ENCODE data around the gene PPP4R1.
A peak's percentile ranks its signal among the peaks of the same experiment; 100 is the strongest.

Gene PPP4R1

DNA sequence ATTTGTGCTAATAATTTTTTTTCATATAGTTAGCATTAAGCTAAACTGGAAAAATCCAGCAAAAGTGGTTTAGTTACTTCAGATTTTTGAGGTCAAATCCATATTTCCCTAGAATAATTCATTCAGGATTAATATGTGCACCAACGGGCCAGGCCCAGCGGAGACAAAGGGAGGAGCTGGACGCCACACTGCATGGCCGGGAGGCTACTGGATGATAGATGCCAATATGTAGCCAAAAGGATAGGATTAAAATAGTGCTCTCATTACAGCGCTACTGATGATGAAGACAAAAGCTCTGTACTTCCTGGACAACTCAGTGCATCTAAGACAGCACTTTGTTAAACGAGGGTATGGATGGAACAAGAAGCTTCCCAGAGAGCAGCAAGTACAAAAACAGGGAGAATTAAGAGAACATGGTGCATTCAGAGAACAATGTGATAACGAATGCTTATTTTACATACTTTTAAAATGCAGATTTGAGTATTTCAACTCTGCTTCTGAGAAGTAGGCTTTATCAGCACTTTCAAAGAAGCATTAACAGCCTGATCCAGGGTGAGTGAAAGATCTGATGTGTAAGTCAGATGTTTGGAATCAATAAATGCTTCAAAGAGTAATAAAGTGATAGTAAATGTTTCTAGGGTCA lies 39.8 kb downstream of the PPP4R1 start:
- TF ChIP-seq JUND (IDR thresholded peaks at IDR 0.05; ENCODE audit: low read depth), result no peak
- no peak for DNase-seq (ENCODE audit: low read depth in 1 of 2, low spot score in 1 of 2)
- in situ Hi-C loops (cut with HindIII; ENCODE audit: low pct_unique_long_range_greater_than_20kb, low sequenced_read_pairs), result no loop called here

DNA sequence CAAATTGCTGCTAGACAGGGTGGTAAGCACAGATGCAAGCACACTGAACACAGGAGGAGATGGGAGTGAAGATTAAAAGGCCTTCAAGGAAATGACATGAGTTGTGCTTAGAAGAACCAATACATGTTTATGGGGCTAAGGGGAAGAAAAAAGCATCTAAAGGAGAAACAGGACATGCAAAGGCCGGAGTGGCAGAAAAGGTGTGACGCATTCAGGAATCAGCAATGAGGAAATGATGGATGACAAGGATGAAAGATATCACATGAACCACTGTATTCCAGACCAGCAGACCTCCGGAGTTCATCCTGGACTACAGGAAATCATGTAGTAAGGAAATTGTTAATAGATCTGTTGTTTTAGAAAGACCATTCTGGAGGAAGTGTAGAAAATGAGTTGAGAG lies 42.8 kb downstream of the PPP4R1 start:
- in situ Hi-C loops (cut with HindIII; ENCODE audit: low pct_unique_long_range_greater_than_20kb, low sequenced_read_pairs), result no loop called here
- TF ChIP-seq JUND (IDR thresholded peaks at IDR 0.05; ENCODE audit: low read depth), result no peak
- no peak for DNase-seq (ENCODE audit: low read depth in 1 of 2, low spot score in 1 of 2)

DNA sequence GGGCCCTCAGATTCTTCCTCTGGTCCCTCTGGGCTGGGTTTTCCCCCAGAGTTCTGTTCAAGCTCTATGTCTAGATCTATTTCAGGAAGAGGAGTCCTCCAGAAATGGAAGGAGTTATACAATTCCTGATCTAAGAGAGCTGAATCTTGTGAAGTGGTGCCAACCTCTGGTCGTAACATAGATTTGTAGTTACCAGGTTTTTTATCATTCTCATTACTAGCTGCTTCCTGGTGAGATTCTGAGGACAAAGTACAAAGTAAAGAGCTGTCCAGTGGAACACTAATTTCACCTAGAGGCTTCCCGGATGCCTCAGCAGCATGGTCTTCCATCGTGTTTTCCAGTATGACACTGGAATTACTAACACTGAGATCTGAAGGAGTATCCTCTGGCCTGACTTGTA lies 44.1 kb downstream of the PPP4R1 start:
- in situ Hi-C loops (cut with HindIII; ENCODE audit: low pct_unique_long_range_greater_than_20kb, low sequenced_read_pairs), result no loop called here
- DNase-seq (ENCODE audit: low read depth in 1 of 2, low spot score in 1 of 2), result no peak
- no peak for TF ChIP-seq JUND (IDR thresholded peaks at IDR 0.05; ENCODE audit: low read depth)

DNA sequence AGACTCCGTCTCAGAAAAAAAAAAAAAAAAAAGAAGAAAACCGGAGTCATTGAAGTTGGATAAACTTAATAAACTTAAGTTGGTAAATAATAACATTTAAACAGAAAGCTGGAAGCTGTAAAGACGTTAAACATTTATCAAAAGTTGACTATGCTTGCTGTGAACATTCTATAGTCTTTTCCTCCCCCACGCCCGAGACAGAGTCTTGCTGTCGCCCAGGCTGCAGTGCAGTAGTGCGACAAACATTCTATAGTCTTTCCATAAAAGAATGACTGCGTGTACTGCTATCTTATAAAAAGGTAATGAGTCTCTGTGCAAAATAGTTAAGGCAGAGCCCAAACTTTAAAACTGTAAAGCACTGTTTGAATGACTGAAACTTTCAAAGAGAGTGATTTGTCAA lies 45.2 kb downstream of the PPP4R1 start:
- TF ChIP-seq JUND (IDR thresholded peaks at IDR 0.05; ENCODE audit: low read depth), result no peak
- in situ Hi-C loops (cut with HindIII; ENCODE audit: low pct_unique_long_range_greater_than_20kb, low sequenced_read_pairs), result no loop called here
- no peak for DNase-seq (ENCODE audit: low read depth in 1 of 2, low spot score in 1 of 2)

DNA sequence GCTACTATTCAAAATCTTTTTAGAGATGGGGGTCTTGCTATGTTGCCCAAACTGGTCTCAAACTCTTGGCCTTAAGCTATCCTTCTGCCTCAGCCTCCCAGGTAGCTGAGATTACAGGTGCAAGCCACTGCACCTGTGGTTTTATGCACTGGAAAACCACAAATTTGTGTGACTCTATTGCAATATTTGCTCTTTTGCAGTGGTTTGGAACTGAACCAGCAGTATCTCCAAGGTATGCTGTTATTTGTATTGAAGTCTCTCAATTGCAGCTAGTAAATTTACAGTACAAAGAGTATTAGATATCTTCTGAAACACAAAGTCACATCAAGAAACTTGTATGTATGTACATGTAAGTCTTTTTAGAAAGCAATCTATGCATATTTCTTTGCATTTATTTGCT lies 46.2 kb downstream of the PPP4R1 start:
- peak in 1 of 2 experiments; percentile 39 for DNase-seq (ENCODE audit: low read depth in 1 of 2, low spot score in 1 of 2)
- no peak for TF ChIP-seq JUND (IDR thresholded peaks at IDR 0.05; ENCODE audit: low read depth)
- in situ Hi-C loops (cut with HindIII; ENCODE audit: low pct_unique_long_range_greater_than_20kb, low sequenced_read_pairs), result no loop called here

DNA sequence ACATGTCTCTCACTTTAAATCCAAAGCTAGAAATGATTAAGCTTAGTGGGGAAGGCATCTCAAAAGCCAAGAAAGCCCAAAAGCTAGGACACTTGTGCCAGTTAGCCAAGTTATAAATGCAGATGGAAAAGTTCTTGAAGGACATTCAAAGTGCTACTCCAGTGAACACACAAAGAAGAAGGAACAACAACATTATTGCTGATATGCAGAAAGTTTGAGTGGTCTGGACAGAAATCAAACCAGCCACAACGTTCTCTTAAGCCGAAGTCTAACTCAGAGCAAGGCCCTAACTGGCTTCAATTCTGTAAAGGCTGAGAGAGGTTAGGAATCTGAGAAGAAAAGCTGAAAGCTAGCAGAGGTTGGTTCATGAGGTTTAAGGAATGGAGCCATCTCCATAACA lies 49.0 kb downstream of the PPP4R1 start:
- TF ChIP-seq JUND (IDR thresholded peaks at IDR 0.05; ENCODE audit: low read depth), result no peak
- no peak for DNase-seq (ENCODE audit: low read depth in 1 of 2, low spot score in 1 of 2)
- in situ Hi-C loops (cut with HindIII; ENCODE audit: low pct_unique_long_range_greater_than_20kb, low sequenced_read_pairs), result no loop called here

DNA sequence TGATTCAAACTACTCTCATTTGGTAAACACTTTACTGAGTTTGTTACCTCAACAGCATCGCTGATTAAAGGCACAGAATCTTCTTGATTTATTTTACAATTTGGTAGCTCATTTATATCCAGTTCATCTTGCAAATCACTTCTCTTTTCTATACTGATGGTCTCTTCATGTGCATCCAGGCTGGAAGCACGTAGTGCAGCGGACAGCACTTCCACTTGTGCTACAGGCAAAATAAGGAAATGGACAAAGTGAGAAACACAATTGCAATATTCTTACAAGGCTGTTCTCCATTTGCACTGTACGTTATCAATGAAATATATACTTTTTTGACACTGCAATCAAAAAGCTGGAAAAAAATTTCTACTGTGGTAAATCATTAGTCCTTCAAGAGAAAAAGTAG lies 51.0 kb downstream of the PPP4R1 start:
- in situ Hi-C loops (cut with HindIII; ENCODE audit: low pct_unique_long_range_greater_than_20kb, low sequenced_read_pairs), result no loop called here
- no peak for TF ChIP-seq JUND (IDR thresholded peaks at IDR 0.05; ENCODE audit: low read depth)
- DNase-seq (ENCODE audit: low read depth in 1 of 2, low spot score in 1 of 2), result no peak

DNA sequence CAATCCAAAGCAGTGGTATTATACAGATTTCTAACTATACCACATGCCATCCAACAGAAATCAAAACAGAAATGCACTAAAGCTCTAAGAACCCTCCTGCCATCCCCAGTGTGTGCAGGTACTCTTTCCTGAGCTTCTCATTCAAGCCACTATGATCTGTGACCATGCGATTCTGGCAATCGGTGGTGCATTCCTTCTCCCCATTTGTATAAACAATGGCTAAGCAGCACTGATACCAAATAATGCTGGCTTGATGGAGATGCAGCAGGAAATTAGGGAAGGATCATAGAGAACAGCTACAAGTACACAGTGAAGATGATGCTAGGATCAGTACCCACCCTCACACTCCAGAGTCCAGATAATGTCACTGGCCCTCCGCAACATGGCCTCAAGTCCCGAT lies 51.8 kb downstream of the PPP4R1 start:
- no peak for TF ChIP-seq JUND (IDR thresholded peaks at IDR 0.05; ENCODE audit: low read depth)
- no peak for DNase-seq (ENCODE audit: low read depth in 1 of 2, low spot score in 1 of 2)
- in situ Hi-C loops (cut with HindIII; ENCODE audit: low pct_unique_long_range_greater_than_20kb, low sequenced_read_pairs), result no loop called here

DNA sequence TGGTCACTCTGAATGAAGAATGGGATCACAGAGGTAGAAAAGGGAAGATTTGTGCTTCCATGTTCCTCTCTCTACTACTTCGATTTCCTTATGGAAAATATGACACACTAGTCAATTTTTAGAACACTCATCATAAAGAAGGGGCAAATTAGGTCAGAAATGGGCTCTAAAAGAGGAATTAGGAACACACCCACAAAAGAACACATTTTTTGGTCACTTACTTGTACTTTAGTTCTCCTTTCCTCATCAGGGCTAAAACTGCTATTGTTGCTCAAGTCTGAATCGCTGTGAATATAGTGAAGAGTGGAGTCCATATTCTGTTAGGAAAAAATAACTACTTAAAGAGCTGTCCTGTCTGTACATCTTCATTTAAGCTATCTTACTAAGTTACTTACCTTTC lies 52.6 kb downstream of the PPP4R1 start:
- TF ChIP-seq JUND (IDR thresholded peaks at IDR 0.05; ENCODE audit: low read depth), result no peak
- in situ Hi-C loops (cut with HindIII; ENCODE audit: low pct_unique_long_range_greater_than_20kb, low sequenced_read_pairs), result no loop called here
- DNase-seq (ENCODE audit: low read depth in 1 of 2, low spot score in 1 of 2), result no peak

DNA sequence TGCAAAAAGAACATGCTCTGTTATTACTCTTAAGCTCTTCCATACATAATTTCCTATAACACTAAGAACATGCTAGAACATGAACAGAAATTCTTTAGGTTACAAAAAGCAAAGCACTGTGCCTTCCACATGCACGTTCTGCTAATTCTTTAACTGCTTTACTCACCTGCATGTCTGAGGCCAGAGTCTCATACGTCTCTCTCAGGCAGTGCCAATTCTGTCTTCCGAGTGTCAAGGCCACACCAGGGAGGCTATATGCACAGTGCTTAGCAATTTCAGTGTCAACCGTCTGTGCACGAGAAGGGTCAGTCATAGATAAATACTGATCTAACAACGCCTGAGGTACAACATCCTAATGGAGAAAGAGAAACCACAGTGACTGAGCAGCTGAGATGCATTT lies 55.1 kb downstream of the PPP4R1 start:
- DNase-seq (ENCODE audit: low read depth in 1 of 2, low spot score in 1 of 2), result no peak
- in situ Hi-C loops (cut with HindIII; ENCODE audit: low pct_unique_long_range_greater_than_20kb, low sequenced_read_pairs), result no loop called here
- TF ChIP-seq JUND (IDR thresholded peaks at IDR 0.05; ENCODE audit: low read depth), result no peak

DNA sequence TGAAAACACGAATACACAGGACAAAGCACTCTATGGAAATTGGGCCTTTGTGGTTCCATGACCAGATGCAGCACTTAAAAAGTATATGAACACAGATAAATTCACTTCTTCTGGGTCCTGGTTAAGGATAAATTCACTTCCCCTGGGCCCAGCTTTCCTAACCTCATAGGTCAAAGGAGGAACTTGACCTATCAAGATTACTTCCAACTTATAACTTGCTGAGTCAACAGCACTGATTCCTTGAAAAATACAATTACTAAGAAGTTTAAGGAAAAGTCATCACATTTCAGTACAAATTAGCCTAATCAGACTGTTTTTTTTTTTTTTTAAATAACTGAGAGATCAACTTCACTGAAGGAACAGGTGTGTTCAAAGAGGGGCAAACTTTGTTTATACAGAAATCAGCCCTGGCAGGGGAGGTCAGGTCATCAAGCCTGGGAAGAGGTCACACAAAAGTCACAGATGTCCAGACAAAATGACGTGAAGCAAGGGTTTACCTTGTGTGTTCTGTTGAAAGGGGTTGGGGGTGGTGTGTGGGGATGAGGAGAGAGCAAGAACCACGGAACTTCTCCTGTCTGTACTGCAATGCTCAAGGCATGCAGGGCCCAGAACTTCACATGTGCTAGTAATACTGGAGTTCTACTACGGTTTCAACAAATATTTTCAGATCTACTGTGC lies 55.8 kb downstream of the PPP4R1 start:
- in situ Hi-C loops (cut with HindIII; ENCODE audit: low pct_unique_long_range_greater_than_20kb, low sequenced_read_pairs), result no loop called here
- no peak for TF ChIP-seq JUND (IDR thresholded peaks at IDR 0.05; ENCODE audit: low read depth)
- no peak for DNase-seq (ENCODE audit: low read depth in 1 of 2, low spot score in 1 of 2)

DNA sequence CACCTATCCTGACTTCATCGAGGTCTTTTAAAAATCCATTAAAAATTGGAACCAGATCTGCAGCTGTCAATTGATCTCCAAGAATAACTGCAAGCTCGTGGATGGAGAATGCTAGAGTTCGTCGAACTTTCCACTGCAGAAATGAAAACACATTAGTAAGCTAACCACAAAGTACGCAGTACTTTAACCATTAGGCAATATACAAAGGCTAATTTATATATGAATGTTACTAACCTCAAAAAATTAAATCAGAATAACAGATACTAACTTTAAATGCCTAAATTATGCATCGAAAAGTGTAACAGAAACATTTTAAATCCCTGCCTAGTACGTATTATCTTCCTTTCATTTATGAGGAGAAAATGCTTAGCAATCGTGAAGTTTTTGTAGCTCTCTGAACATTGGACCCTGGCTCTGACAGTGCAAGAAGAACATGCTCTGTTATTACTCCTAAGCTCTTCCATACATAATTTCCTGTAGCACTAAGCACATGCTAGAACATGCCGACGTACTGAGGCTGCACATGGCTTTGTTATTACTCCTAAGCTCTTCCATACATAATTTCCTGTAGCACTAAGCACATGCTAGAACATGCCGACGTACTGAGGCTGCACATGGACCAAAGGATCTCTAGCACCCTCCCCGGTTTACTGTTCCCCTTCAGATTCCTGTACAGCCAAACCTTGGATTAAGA lies 57.0 kb downstream of the PPP4R1 start:
- DNase-seq (ENCODE audit: low read depth in 1 of 2, low spot score in 1 of 2), result no peak
- no peak for TF ChIP-seq JUND (IDR thresholded peaks at IDR 0.05; ENCODE audit: low read depth)
- in situ Hi-C loops (cut with HindIII; ENCODE audit: low pct_unique_long_range_greater_than_20kb, low sequenced_read_pairs), result no loop called here

DNA sequence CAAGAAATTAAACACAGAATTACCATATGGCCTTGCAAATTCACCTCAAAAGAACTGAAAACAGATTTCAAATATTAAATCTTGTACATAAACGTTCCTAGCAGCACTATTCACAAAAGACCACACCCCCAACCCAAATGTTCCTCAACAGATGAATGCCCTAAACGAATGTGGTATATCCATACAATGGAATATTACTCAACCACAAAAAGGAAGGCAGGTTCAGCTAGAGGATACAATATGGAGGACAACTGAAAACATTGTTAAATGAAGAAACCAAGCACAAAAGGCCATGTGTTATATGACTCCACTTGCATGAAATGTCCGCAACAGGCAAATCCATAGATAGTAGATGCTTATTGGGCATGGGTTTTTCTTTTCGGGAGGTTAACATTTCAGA lies 61.7 kb downstream of the PPP4R1 start:
- no peak for DNase-seq (ENCODE audit: low read depth in 1 of 2, low spot score in 1 of 2)
- TF ChIP-seq JUND (IDR thresholded peaks at IDR 0.05; ENCODE audit: low read depth), result no peak
- in situ Hi-C loops (cut with HindIII; ENCODE audit: low pct_unique_long_range_greater_than_20kb, low sequenced_read_pairs), result no loop called here

All from T47D (cell line).